ENCODE data around the gene MATN1.

DNA sequence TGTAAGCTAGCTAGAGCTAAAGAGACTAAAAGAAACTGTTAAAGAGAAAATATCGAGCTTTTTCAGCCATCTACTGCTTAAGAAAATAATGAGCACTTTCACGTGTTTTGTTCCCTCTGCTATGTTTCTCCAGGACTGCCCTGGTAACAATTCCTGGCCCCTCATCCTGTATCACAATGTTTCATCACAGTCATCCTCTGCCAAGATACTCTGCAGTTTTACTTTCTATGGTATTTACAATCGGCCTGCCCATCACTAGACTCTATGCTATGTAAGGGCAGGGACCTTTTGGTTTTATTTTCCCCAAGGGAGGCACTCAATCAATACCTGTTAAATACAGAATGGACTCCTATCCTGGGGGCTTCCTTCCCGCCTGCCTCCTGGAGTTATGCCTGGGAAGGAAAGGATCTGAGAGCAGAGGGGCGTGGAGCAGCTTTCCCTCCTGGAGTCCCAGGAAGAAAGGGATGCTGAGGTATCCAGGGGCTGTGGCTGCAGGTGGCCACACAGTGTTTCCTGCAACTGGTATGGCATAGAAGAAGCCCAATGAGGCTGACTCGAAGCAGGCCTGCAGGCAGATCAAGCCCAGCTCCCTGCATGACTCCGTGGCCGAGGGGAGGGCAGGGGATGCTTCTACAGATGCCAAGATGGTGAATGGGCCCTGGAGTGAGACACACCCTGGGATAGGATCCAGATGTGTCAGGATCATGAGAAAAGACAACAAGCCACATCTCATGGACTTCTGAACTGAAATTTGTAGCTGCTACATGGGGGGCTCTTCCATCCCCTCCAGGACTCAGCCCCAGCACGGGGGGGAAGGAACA lies 52.9 kb downstream of the MATN1 start:
- no peak for TF ChIP-seq GABPA (IDR thresholded peaks at IDR 0.05; ENCODE audit: low read depth)
- TF ChIP-seq POLR2AphosphoS5 (IDR thresholded peaks at IDR 0.05; ENCODE audit: low read depth): no peak
- TF ChIP-seq CTCF (IDR thresholded peaks at IDR 0.05; ENCODE audit: insufficient read depth, low read length): no peak
- TF ChIP-seq SPI1 (IDR thresholded peaks at IDR 0.05; ENCODE audit: borderline replicate concordance, low read depth): no peak
